T-cell (primary cell): Measurements from ENCODE around the gene SNHG17. TPM values are rescaled to one million over a fixed set of nuclear protein-coding genes. Genes with fewer than 3 reads are reported as not detected.

ENCODE experiments used
- ATAC-seq, 4 experiments: fragments of 200-7000 bp in 3 of 4; fragments of 150-1000 bp in 1 of 4; cut with Tn5 transposase; replicated peaks in 1 of 4; 1 replicate in 3 of 4; 2 replicates in 1 of 4; pipeline ENCODE4 v1.10.0; 2021; ENCODE audit warnings: moderate library complexity in 3 of 4, mild to moderate bottlenecking in 2 of 4, moderate number of reproducible peaks in 1 of 4
- CTCF ChIA-PET, 2 donors: fragments of 300-600 bp; sonication (Branson Sonifier 250); formaldehyde crosslinking; loops; one replicate each; lab custom pipeline; 2022; ENCODE audit warnings: antibody characterized with exemption in 2 of 2; lab: Charles Lee
- POLR2A ChIA-PET, 2 donors: fragments of 300-600 bp; sonication (Branson Sonifier 250); formaldehyde crosslinking; loops; one replicate each; lab custom pipeline; 2022; ENCODE audit warnings: antibody characterized with exemption in 2 of 2; lab: Charles Lee
- DNase-seq, 35 experiments: peaks; one replicate each; pipeline versions ENCODE4 v3.0.0 to v3.0.0-alpha.2; 2013 to 2023
- H3K27ac ChIP-seq: one replicate; pipeline ENCODE4 v1.5.1; 2013; ENCODE audit warnings: low read length
- H3K27me3 ChIP-seq, 2 experiments: replicated peaks in 1 of 2; 1 replicate in 1 of 2; 2 replicates in 1 of 2; pipeline versions ENCODE4 v1.6.1 to v1.7.0; 2013; ENCODE audit warnings: low read length in 1 of 2, mixed read lengths in 1 of 2; ENCODE audit not compliant: control insufficient read depth in 2 of 2, insufficient read depth in 2 of 2; ENCODE audit errors: extremely low read depth in 1 of 2
- H3K36me3 ChIP-seq, 2 donors: 1 replicate in 1 of 2; 2 replicates in 1 of 2; pipeline versions ENCODE4 v1.6.1 to v1.7.0; 2013; ENCODE audit warnings: low read length in 1 of 2; ENCODE audit not compliant: control insufficient read depth in 2 of 2, insufficient read depth in 1 of 2; ENCODE audit errors: extremely low read depth in 1 of 2
- H3K4me1 ChIP-seq, 2 experiments: 1 replicate in 1 of 2; 2 replicates in 1 of 2; pipeline versions ENCODE4 v1.6.1 to v1.7.0; 2013; ENCODE audit warnings: low read length in 2 of 2, mixed read lengths in 1 of 2; ENCODE audit not compliant: insufficient read depth in 2 of 2, control insufficient read depth in 1 of 2; ENCODE audit errors: extremely low read depth in 1 of 2
- H3K4me3 ChIP-seq, 2 donors: 1 replicate in 1 of 2; 2 replicates in 1 of 2; pipeline versions ENCODE4 v1.5.1 to v1.7.0; 2013; ENCODE audit warnings: mild to moderate bottlenecking in 2 of 2, low read length in 1 of 2, moderate library complexity in 1 of 2; ENCODE audit not compliant: control insufficient read depth in 1 of 2; ENCODE audit errors: extremely low read depth in 1 of 2
- H3K9me3 ChIP-seq: 2 replicates; pipeline ENCODE4 v1.7.0; 2013
- H3K27ac Mint-ChIP-seq, 2 donors: one replicate each; pipeline ENCODE4 v1.8.0; 2020 to 2021; ENCODE audit warnings: mild to moderate bottlenecking in 2 of 2, mixed read lengths in 2 of 2
- H3K27me3 Mint-ChIP-seq, 2 donors: one replicate each; pipeline ENCODE4 v1.8.0; 2021 to 2022; ENCODE audit warnings: mixed read lengths in 2 of 2
- H3K36me3 Mint-ChIP-seq: one replicate; pipeline ENCODE4 v1.8.0; 2021; ENCODE audit warnings: mixed read lengths
- H3K4me1 Mint-ChIP-seq, 3 donors: one replicate each; pipeline ENCODE4 v1.8.0; 2020 to 2022; ENCODE audit warnings: mixed read lengths in 3 of 3, mild to moderate bottlenecking in 1 of 3
- H3K4me3 Mint-ChIP-seq, 3 donors: one replicate each; pipeline ENCODE4 v1.8.0; 2020 to 2022; ENCODE audit warnings: mild to moderate bottlenecking in 3 of 3, mixed read lengths in 3 of 3, moderate library complexity in 3 of 3
- H3K9me3 Mint-ChIP-seq, 3 donors: one replicate each; pipeline ENCODE4 v1.8.0; 2020 to 2022; ENCODE audit warnings: mixed read lengths in 3 of 3
- WGBS: methylation state at CpG from one replicate; pipeline ENCODE4 v1.1.5; 2013; ENCODE audit warnings: missing lambda C conversion rate; ENCODE audit not compliant: insufficient coverage; 5-methylcytosine and 5-hydroxymethylcytosine counted together
- total RNA-seq, 35 experiments: library from RNA in 6 of 35; stranded (reverse) in 6 of 35; fragments of 120-200 nt in 1 of 35; gene quantifications; one replicate each; pipeline versions ENCODE4 v1.2.1 to v1.2.4 and lab custom pipeline; 2013 to 2026

SNHG17 gene
- total RNA-seq, 5 donors from 2014 or later (not counting 1 experiment from before 2014, with no cell fraction given) = 46.7 to 77.9 (median 67.6) TPM

DNA sequence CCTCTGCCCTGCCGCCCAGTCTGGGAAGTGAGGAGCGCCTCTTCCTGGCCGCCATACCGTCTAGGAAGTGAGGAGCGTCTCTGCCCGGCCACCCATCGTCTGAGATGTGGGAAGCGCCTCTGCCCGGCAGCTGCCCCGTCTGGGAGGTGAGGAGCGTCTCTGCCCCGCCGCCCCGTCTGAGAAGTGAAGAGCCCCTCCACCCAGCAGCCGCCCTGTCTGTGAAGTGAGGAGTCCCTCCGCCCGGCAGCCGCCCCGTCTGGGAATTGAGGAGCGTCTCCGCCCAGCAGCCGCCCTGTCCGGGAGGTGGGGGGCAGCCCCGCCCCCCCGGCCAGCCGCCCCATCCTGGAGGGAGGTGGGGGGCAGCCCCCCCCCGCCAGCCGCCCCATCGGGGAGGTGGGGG, 27.8 kb downstream of the SNHG17 start:
- WGBS = 96% methylated on average over 13 of the region's 29 CpGs

DNA sequence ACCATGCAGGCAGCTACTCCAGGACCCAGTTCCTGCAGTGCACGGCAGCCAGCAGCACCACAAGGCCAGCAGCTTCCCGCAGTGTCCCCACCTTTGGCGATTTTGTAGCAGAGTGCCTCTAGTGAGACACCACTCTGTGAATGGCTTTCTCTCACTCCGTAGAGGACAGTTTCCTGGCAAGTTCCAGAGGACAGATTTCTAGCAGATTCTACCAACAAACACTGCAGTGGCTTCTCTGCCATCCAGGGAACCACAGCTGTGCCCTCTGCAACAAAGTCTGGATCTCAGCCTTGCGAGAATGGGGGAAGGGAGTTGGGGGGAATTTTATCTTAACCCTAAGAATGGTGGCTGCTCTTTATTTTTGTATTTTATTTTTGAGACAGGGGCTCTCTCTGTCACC, 28.7 kb downstream of the SNHG17 start:
- ATAC-seq (no peak), DNase-seq (no peak)
- Histone ChIP-seq H3K27ac (no peak overlapping the region), H3K4me3 (no peak overlapping the region), H3K4me1 (no peaks in the 10 kb centered on the region), H3K36me3 (no peaks in the 10 kb centered on the region), H3K27me3 (no peaks in the 10 kb centered on the region), H3K9me3 (no peaks in the 10 kb centered on the region)
- H3K4me1 Mint-ChIP-seq = no peaks in the 10 kb centered on the region
- peaks cover 0 to 4% of the 10 kb centered on the region in 2 donors for H3K27me3 Mint-ChIP-seq
- no peak overlapping the region for H3K4me3 Mint-ChIP-seq
- 94% methylated on average over 4 of the region's 5 CpGs for WGBS
- peaks cover 0 to 4% (median 4%) of the 10 kb centered on the region in 3 donors for H3K9me3 Mint-ChIP-seq
- POLR2A ChIA-PET = no interaction called here
- peaks cover 29% of the 10 kb centered on the region for H3K36me3 Mint-ChIP-seq
- CTCF ChIA-PET = no interaction called here
- no peak overlapping the region for H3K27ac Mint-ChIP-seq

More for the DNA sequence above, 27.8 kb downstream of the SNHG17 start:
- Mint-ChIP-seq H3K4me1 (no peaks in the 10 kb centered on the region), H3K27ac (no peak overlapping the region), H3K36me3 (peaks cover 34% of the 10 kb centered on the region), H3K4me3 (no peak overlapping the region), H3K9me3 (peaks cover 0 to 4% (median 4%) of the 10 kb centered on the region in 3 donors), H3K27me3 (peaks cover 0 to 4% of the 10 kb centered on the region in 2 donors)
- H3K4me3 ChIP-seq = no peak overlapping the region
- no peaks in the 10 kb centered on the region for H3K27me3 ChIP-seq
- H3K27ac ChIP-seq = no peak overlapping the region
- no peak for ATAC-seq
- POLR2A ChIA-PET = no interaction called here
- no peak for DNase-seq
- CTCF ChIA-PET = no interaction called here
- H3K36me3 ChIP-seq = peaks cover 0 to 5% of the 10 kb centered on the region in 2 donors
- no peaks in the 10 kb centered on the region for H3K9me3 ChIP-seq
- H3K4me1 ChIP-seq = no peaks in the 10 kb centered on the region

- no peak for DNase-seq
- WGBS = 83% methylated on average over 1 of the region's 2 CpGs
- Mint-ChIP-seq H3K36me3 (peaks cover 24% of the 10 kb centered on the region), H3K27me3 (peaks cover 2 to 4% of the 10 kb centered on the region in 2 donors), H3K9me3 (peaks cover 0 to 4% (median 4%) of the 10 kb centered on the region in 3 donors), H3K4me3 (no peak overlapping the region), H3K27ac (no peak overlapping the region), H3K4me1 (no peaks in the 10 kb centered on the region)
- ATAC-seq = no peak
- ChIA-PET POLR2A (no interaction called here), CTCF (no interaction called here)
- H3K36me3 ChIP-seq = no peaks in the 10 kb centered on the region
- no peak overlapping the region for H3K27ac ChIP-seq
- no peaks in the 10 kb centered on the region for H3K9me3 ChIP-seq
- H3K27me3 ChIP-seq = no peaks in the 10 kb centered on the region
- H3K4me3 ChIP-seq = no peak overlapping the region
- no peaks in the 10 kb centered on the region for H3K4me1 ChIP-seq
Measured at GRCh38 chr20:38405132-38405531, 30.0 kb downstream of the SNHG17 start.

DNA sequence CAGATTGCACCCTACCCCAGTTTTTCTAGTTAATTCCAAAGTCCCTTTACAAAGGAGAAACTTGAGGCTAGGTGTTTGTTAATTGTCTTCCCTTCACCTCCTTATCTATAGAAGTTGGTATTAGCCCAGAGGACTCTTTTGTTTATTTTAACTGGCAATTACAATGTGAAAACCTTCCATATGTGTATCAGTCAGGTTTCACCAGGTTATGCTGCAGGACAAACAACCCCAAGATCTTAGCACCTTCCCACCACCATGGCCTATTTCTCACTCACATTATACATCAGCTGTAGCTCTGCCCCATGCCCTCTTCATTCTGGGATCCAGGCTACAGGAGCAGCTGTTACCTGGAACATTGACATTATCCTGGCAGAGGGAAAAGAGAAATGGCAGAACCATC, 31.1 kb downstream of the SNHG17 start:
- no peak for DNase-seq
- peaks cover 2 to 4% of the 10 kb centered on the region in 2 donors for H3K27me3 Mint-ChIP-seq
- Histone ChIP-seq H3K36me3 (no peaks in the 10 kb centered on the region), H3K4me1 (no peaks in the 10 kb centered on the region), H3K9me3 (no peaks in the 10 kb centered on the region), H3K4me3 (no peak overlapping the region), H3K27me3 (no peaks in the 10 kb centered on the region), H3K27ac (no peak overlapping the region)
- POLR2A ChIA-PET = no interaction called here
- peaks cover 0 to 4% (median 4%) of the 10 kb centered on the region in 3 donors for H3K9me3 Mint-ChIP-seq
- H3K4me3 Mint-ChIP-seq = no peak overlapping the region
- CTCF ChIA-PET = no interaction called here
- peaks cover 19% of the 10 kb centered on the region for H3K36me3 Mint-ChIP-seq
- H3K4me1 Mint-ChIP-seq = no peaks in the 10 kb centered on the region
- H3K27ac Mint-ChIP-seq = no peak overlapping the region
- ATAC-seq = no peak

DNA sequence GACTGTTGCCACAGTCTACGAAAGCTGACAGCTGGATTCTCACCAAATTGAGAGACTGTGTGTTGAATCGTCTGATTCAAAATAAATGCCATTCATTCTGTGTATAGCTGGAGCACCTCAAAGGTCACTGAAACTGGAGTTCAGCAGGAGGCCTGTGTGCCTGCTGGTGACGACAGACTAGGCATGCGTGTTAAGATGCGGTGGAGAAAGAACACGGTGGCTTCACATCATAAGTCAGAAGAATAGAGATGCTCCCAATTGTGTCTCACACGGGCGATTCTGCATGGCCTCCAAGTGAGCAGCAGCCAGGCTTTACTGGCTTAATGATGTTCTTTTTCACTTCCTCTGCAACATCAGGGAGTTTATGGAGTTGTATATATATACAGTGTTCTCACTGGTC, 32.3 kb downstream of the SNHG17 start:
- Mint-ChIP-seq H3K9me3 (peaks cover 0 to 4% (median 4%) of the 10 kb centered on the region in 3 donors), H3K4me1 (no peaks in the 10 kb centered on the region), H3K27me3 (peaks cover 2 to 4% of the 10 kb centered on the region in 2 donors), H3K4me3 (no peak overlapping the region), H3K27ac (no peak overlapping the region), H3K36me3 (peaks cover 17% of the 10 kb centered on the region)
- ChIA-PET CTCF (no interaction called here), POLR2A (no interaction called here)
- WGBS = 96% methylated on average over 6 of the region's 8 CpGs
- H3K9me3 ChIP-seq = no peaks in the 10 kb centered on the region
- H3K36me3 ChIP-seq = no peaks in the 10 kb centered on the region
- DNase-seq (no peak), ATAC-seq (no peak)
- no peaks in the 10 kb centered on the region for H3K4me1 ChIP-seq
- no peak overlapping the region for H3K27ac ChIP-seq
- no peaks in the 10 kb centered on the region for H3K27me3 ChIP-seq
- no peak overlapping the region for H3K4me3 ChIP-seq

DNA sequence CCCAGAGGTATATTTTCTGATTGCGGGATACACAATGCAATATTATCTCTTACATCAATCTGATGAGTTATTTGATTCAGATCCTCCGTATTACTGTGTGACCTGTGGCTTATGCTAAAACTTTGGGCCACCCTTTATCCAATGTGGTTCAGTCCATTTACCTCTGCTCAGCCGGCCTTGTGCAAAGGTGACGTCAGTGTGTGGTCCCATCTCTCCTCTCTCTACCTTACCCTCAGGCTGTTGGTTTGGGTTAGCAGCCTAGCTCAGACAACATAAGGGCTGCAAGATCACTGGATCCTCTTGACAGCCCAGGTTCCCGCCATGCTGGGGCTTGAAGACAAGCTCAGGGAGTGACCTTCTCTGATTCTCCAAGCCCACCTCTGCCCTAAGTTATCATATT, 33.0 kb downstream of the SNHG17 start:
- Mint-ChIP-seq H3K4me1 (no peaks in the 10 kb centered on the region), H3K27me3 (peaks cover 2 to 4% of the 10 kb centered on the region in 2 donors), H3K4me3 (no peak overlapping the region), H3K27ac (no peak overlapping the region), H3K36me3 (peaks cover 15% of the 10 kb centered on the region), H3K9me3 (peaks cover 0 to 4% (median 4%) of the 10 kb centered on the region in 3 donors)
- Histone ChIP-seq H3K4me1 (no peaks in the 10 kb centered on the region), H3K27ac (no peak overlapping the region), H3K36me3 (no peaks in the 10 kb centered on the region), H3K27me3 (no peaks in the 10 kb centered on the region), H3K4me3 (no peak overlapping the region), H3K9me3 (no peaks in the 10 kb centered on the region)
- CTCF ChIA-PET = no interaction called here
- WGBS = 70% methylated on average over 1 of the region's 5 CpGs
- DNase-seq = no peak
- no peak for ATAC-seq
- POLR2A ChIA-PET = no interaction called here
